Measurements from ENCODE around the gene SLC35F4.
"Not testable (repeated sequence)": the region's sequence is repeated elsewhere in the genome, so short reads cannot be mapped to it uniquely, and the experiment has no call there.

The SLC35F4 gene

DNA sequence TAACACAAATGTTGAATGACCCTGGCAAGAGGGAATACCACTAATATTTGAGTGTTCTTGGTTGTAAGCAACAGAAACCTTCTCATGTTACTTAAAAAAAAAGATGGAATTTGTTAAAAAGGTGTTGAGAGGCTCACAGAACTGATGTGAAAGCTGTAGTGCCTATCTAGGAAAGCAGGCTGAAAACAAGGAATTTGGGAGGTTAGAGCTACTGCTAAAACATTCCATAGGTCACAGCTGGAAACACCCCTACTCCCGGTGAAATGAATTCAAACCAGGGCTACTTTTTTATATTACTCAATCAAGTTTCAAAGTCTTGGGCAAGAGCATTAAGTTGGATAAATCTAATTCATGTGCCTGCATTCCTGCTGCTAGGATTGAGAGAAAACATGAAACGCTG lies 104.1 kb downstream of the SLC35F4 start:
- Histone ChIP-seq H3K4me1 (ENCODE audit: control insufficient read depth in 1 of 2, insufficient read depth in 1 of 2, low read depth in 1 of 2, low read length in 1 of 2) (no peaks in the 10 kb centered on the region), H3K27ac (no peak overlapping the region), H3K27me3 (no peaks in the 10 kb centered on the region), H3K9me3 (no peaks in the 10 kb centered on the region), H3K36me3 (no peaks in the 10 kb centered on the region), H3K4me3 (ENCODE audit: low read depth in 1 of 2, low read length in 1 of 2) (no peak overlapping the region)
- TF ChIP-seq CTCF (IDR thresholded peaks at IDR 0.05) = no peak

DNA sequence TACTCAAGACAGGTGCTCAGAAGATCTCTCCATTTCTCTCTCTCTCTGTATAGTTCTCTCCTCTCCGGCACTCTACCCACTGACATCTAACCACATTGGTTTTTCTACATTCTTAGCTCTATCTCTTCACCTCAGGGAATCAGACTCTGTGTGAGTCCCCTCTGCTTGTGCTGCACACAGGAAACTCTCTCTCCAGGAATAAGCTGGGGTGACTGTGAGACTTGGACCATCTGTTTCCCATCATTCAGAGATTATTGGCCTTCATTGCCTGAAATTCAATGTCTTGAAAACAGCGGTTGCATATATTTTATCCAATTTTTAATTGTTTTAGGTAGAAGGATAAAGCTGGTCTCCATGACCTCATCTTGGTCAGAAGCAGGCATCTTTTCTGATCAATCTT lies 105.0 kb downstream of the SLC35F4 start:
- Histone ChIP-seq H3K4me3 (ENCODE audit: low read depth in 1 of 2, low read length in 1 of 2) (no peak overlapping the region), H3K4me1 (ENCODE audit: control insufficient read depth in 1 of 2, insufficient read depth in 1 of 2, low read depth in 1 of 2, low read length in 1 of 2) (no peaks in the 10 kb centered on the region)
- no peak for TF ChIP-seq CTCF (IDR thresholded peaks at IDR 0.05)

GRCh38 chr14:57755018-57755521 lies 110.8 kb downstream of the SLC35F4 start:
- Histone ChIP-seq H3K36me3 (no peaks in the 10 kb centered on the region), H3K4me1 (ENCODE audit: control insufficient read depth in 1 of 2, insufficient read depth in 1 of 2, low read depth in 1 of 2, low read length in 1 of 2) (no peaks in the 10 kb centered on the region), H3K4me3 (ENCODE audit: low read depth in 1 of 2, low read length in 1 of 2) (no peak overlapping the region), H3K27me3 (no peaks in the 10 kb centered on the region), H3K27ac (no peak overlapping the region), H3K9me3 (no peaks in the 10 kb centered on the region)
- TF ChIP-seq CTCF (IDR thresholded peaks at IDR 0.05) = no peak

More for the DNA sequence above, 105.0 kb downstream of the SLC35F4 start:
- Histone ChIP-seq H3K27ac (no peak overlapping the region), H3K27me3 (no peaks in the 10 kb centered on the region), H3K36me3 (no peaks in the 10 kb centered on the region), H3K9me3 (no peaks in the 10 kb centered on the region)

DNA sequence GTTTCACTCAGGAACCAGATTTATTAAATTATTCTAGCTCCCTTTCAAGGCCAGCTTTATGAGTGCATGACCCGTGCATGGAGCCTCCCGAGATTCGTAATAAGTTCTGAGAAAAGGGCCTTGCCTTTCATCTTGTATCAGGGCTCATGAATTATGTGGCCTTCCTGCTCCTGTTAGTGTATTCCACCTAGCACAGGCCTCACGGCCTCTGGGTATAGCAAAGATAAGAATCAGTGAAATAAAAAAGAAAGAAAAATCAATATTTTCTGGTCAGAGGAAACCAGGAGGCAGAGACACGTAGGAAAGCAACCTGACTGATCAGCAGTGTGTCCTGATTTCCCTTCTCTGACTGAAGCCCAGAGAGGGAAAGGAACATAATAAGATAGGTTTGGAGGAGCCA lies 111.4 kb downstream of the SLC35F4 start:
- no peaks in the 10 kb centered on the region for H3K36me3 ChIP-seq
- no peak overlapping the region for H3K4me3 ChIP-seq (ENCODE audit: low read depth in 1 of 2, low read length in 1 of 2)
- no peak for TF ChIP-seq CTCF (IDR thresholded peaks at IDR 0.05)
- no peaks in the 10 kb centered on the region for H3K4me1 ChIP-seq (ENCODE audit: control insufficient read depth in 1 of 2, insufficient read depth in 1 of 2, low read depth in 1 of 2, low read length in 1 of 2)
- H3K9me3 ChIP-seq = no peaks in the 10 kb centered on the region
- no peaks in the 10 kb centered on the region for H3K27me3 ChIP-seq
- no peak overlapping the region for H3K27ac ChIP-seq

DNA sequence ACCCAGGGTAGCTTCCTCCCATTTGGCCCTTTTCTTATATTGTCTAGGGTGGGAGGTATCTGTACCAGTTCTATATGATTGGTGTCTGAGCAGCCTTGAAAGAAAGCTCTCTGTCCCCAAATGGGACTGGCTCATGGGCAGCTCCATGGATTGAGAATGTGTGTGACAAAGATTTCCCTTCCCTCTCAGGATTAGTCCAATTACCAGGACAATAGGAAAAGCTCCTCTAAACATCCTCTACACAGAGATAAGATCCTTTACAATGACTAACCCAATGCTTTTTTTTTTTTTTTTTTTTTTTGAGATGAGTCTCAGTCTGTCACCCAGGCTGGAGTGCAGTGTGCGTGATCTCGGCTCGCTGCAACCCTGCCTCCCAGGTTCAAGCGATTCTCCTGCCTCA lies 112.1 kb downstream of the SLC35F4 start:
- Histone ChIP-seq H3K4me3 (ENCODE audit: low read depth in 1 of 2, low read length in 1 of 2) (no peak overlapping the region), H3K36me3 (no peaks in the 10 kb centered on the region), H3K4me1 (ENCODE audit: control insufficient read depth in 1 of 2, insufficient read depth in 1 of 2, low read depth in 1 of 2, low read length in 1 of 2) (no peaks in the 10 kb centered on the region), H3K9me3 (no peaks in the 10 kb centered on the region), H3K27ac (no peak overlapping the region), H3K27me3 (no peaks in the 10 kb centered on the region)
- TF ChIP-seq CTCF (IDR thresholded peaks at IDR 0.05) = no peak

DNA sequence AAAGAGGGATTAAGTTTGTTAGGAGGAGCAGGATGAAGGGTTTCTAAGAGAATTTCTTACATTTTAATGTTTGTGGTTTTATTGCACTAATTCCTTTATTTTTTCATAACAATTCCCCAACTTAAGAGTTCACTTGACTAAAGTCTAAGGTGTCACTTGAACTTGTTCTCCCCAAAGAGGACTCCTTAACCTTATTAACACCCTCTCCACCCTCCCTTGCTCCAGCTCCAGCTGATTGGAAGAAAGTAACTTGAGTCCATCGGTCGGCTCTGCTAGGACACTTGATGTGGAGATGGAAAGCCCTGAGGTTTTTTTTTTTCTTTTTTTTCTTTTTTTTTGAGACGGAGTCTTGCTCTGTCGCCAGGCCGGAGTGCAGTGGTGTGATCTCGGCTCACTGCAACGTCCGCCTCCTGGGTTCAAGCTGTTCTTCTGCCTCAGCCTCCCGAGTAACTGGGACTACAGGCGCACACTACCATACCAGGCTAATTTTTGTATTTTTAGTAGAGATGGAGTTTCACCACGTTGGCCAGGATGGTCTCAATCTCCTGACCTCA lies 113.7 kb downstream of the SLC35F4 start:
- H3K36me3 ChIP-seq; H3K27ac ChIP-seq; H3K27me3 ChIP-seq; H3K4me1 ChIP-seq (ENCODE audit: control insufficient read depth in 1 of 2, insufficient read depth in 1 of 2, low read depth in 1 of 2, low read length in 1 of 2); H3K9me3 ChIP-seq; H3K4me3 ChIP-seq (ENCODE audit: low read depth in 1 of 2, low read length in 1 of 2): not testable (repeated sequence)

Measured in neutrophil (primary cell).